Neural cell (in vitro differentiated cells): ENCODE results near the gene CUX1. TPM values are rescaled to one million over a fixed set of nuclear protein-coding genes. Genes with fewer than 3 reads are reported as not detected.
"Not testable (repeated sequence)": the region's sequence is repeated elsewhere in the genome, so short reads cannot be mapped to it uniquely, and the experiment has no call there.

ENCODE experiments used
- H2AFZ ChIP-seq: fragments of 200-600, 300-800 bp; sonication (generic), shearing (Covaris generic); 2 replicates; pipeline ENCODE4 v1.6.0; 2014; ENCODE audit warnings: low read depth, mild to moderate bottlenecking, antibody characterized with exemption, low read length, moderate library complexity
- H3F3A ChIP-seq: fragments of 200-600 bp; shearing (Covaris generic); 2 replicates; pipeline ENCODE4 v1.6.1; 2016; ENCODE audit warnings: mild to moderate bottlenecking, moderate library complexity, mixed read lengths, antibody characterized with exemption, low read length; ENCODE audit not compliant: insufficient read depth, poor library complexity, severe bottlenecking
- H3K27ac ChIP-seq: fragments of 200-600, 300-800 bp; sonication (generic), shearing (Covaris generic); 2 replicates; pipeline ENCODE4 v1.5.1; 2014; ENCODE audit warnings: mild to moderate bottlenecking, low read length, moderate library complexity
- H3K27me3 ChIP-seq: fragments of 300-800, 200-600 bp; sonication (generic), shearing (Covaris generic); 2 replicates; pipeline ENCODE4 v1.6.0; 2014; ENCODE audit warnings: mild to moderate bottlenecking, low read depth, low read length, moderate library complexity; ENCODE audit not compliant: insufficient read depth
- H3K36me3 ChIP-seq: fragments of 300-800, 200-600 bp; sonication (generic), shearing (Covaris generic); 2 replicates; pipeline ENCODE4 v1.5.1; 2014; ENCODE audit warnings: mild to moderate bottlenecking, antibody characterized with exemption, low read length, moderate library complexity; ENCODE audit not compliant: insufficient read depth
- H3K4me2 ChIP-seq: fragments of 300-800, 200-600 bp; sonication (generic), shearing (Covaris generic); 2 replicates; pipeline ENCODE4 v1.6.0; 2014; ENCODE audit warnings: mild to moderate bottlenecking, low read length
- H3K4me3 ChIP-seq: fragments of 300-800, 200-600 bp; sonication (generic), shearing (Covaris generic); 2 replicates; pipeline ENCODE4 v1.5.1; 2014; ENCODE audit warnings: mild to moderate bottlenecking, low read length, moderate library complexity
- H3K79me2 ChIP-seq: fragments of 200-600 bp; shearing (Covaris generic); replicated peaks from 2 replicates; pipeline ENCODE4 v1.6.0; 2014; ENCODE audit warnings: mild to moderate bottlenecking, low read length, moderate library complexity; ENCODE audit not compliant: insufficient read depth
- H3K9ac ChIP-seq: fragments of 300-800, 200-600 bp; sonication (generic), shearing (Covaris generic); 2 replicates; pipeline ENCODE4 v1.6.1; 2016; ENCODE audit warnings: mild to moderate bottlenecking, low read length, mixed read lengths
- H3K9me2 ChIP-seq: fragments of 200-600 bp; shearing (Covaris generic); 2 replicates; pipeline ENCODE4 v1.6.1; 2016; ENCODE audit warnings: mild to moderate bottlenecking, low read length, mixed read lengths; ENCODE audit not compliant: insufficient read depth
- H3K9me3 ChIP-seq: fragments of 200-600, 300-800 bp; sonication (generic), shearing (Covaris generic); 2 replicates; pipeline ENCODE4 v1.6.1; 2016; ENCODE audit warnings: mild to moderate bottlenecking, mixed run types, low read length, moderate library complexity, mixed read lengths
- H4K20me1 ChIP-seq: fragments of 200-600 bp; shearing (Covaris generic); 2 replicates; pipeline ENCODE4 v1.6.1; 2016; ENCODE audit warnings: mild to moderate bottlenecking, mixed run types; ENCODE audit not compliant: insufficient read depth
- CTCF ChIP-seq: fragments of 450-650 bp; IDR thresholded peaks from 2 replicates; pipeline ENCODE4 v1.5.1; 2014; ENCODE audit warnings: antibody characterized with exemption, mild to moderate bottlenecking, moderate library complexity; ENCODE audit not compliant: poor library complexity, severe bottlenecking
- EP300 ChIP-seq: fragments of 450-650 bp; conservative IDR thresholded peaks from 2 replicates; pipeline ENCODE4 v1.6.1; 2014; ENCODE audit warnings: antibody characterized with exemption, mild to moderate bottlenecking, moderate library complexity; ENCODE audit not compliant: poor library complexity, severe bottlenecking
- REST ChIP-seq: IDR thresholded peaks from 2 replicates; pipeline ENCODE4 v1.6.1; 2012; ENCODE audit warnings: borderline replicate concordance
- SMC3 ChIP-seq: fragments of 450-650 bp; conservative IDR thresholded peaks from 2 replicates; pipeline ENCODE4 v1.6.1; 2014; ENCODE audit warnings: antibody characterized with exemption, mild to moderate bottlenecking, moderate library complexity; ENCODE audit not compliant: poor library complexity
- TAF1 ChIP-seq: IDR thresholded peaks from 2 replicates; pipeline ENCODE4 v1.6.1; 2012; ENCODE audit warnings: low read depth
- polyA plus RNA-seq: library from polyadenylated mRNA; depleted of rRNA; stranded (reverse); fragments of >200 nt; gene quantifications from 2 replicates; pipeline ENCODE4 v1.2.3, GENCODE V29; 2014

Gene CUX1
- polyA plus RNA-seq, 1 donor from 2014 or later: 26.6 TPM

- H3K79me2 ChIP-seq: peaks cover 21% of the 10 kb centered on the region
Observed at GRCh38 chr7:101885597-101885955, 68.2 kb downstream of the CUX1 start.

GRCh38 chr7:101887352-101887751 is 69.9 kb downstream of the CUX1 start:
- H4K20me1 ChIP-seq, H3K9me2 ChIP-seq: not testable (repeated sequence)
- H3K79me2 ChIP-seq: peaks cover 37% of the 10 kb centered on the region

More at GRCh38 chr7:101885597-101885955, 68.2 kb downstream of the CUX1 start:
- Histone ChIP-seq H2AFZ (no peak overlapping the region), H3K9ac (no peak overlapping the region), H3K9me2 (no peaks in the 10 kb centered on the region), H3K4me3 (no peak overlapping the region), H3K27ac (no peak overlapping the region), H3K9me3 (no peaks in the 10 kb centered on the region), H3K4me2 (no peak overlapping the region), H3K36me3 (no peaks in the 10 kb centered on the region), H4K20me1 (no peaks in the 10 kb centered on the region), H3K27me3 (no peaks in the 10 kb centered on the region), H3F3A (no peaks in the 10 kb centered on the region)
- TF ChIP-seq CTCF: no peak
- no peak for TF ChIP-seq REST
- TF ChIP-seq TAF1: no peak
- TF ChIP-seq EP300: no peak
- no peak for TF ChIP-seq SMC3

GRCh38 chr7:101888564-101888963 is 71.1 kb downstream of the CUX1 start:
- not testable (repeated sequence) for H3K9ac ChIP-seq, H4K20me1 ChIP-seq, H3F3A ChIP-seq, H3K27ac ChIP-seq, H3K4me2 ChIP-seq, H3K27me3 ChIP-seq, H3K4me3 ChIP-seq, H3K9me3 ChIP-seq, H3K36me3 ChIP-seq, H2AFZ ChIP-seq, H3K9me2 ChIP-seq
- H3K79me2 ChIP-seq: peaks cover 43% of the 10 kb centered on the region

More at GRCh38 chr7:101887352-101887751, 69.9 kb downstream of the CUX1 start:
- not testable (repeated sequence) for H3K4me2 ChIP-seq, H3F3A ChIP-seq, H3K27me3 ChIP-seq, H3K36me3 ChIP-seq, H3K27ac ChIP-seq, H2AFZ ChIP-seq, H3K9ac ChIP-seq, H3K4me3 ChIP-seq, H3K9me3 ChIP-seq
